ENCODE data around the gene GIGYF2.
A peak's percentile ranks its signal among the peaks of the same experiment; 100 is the strongest.

The GIGYF2 gene

GRCh38 chr2:232748038-232748437 is 50.9 kb downstream of the GIGYF2 start:
- TF ChIP-seq CTCF (IDR thresholded peaks at IDR 0.05; ENCODE audit: low read depth, low read length), result no peak
- no peak overlapping the region for H3K4me3 ChIP-seq (ENCODE audit: low read depth, low read length)
- in situ Hi-C loops (cut with HindIII; ENCODE audit: low sequenced_read_pairs), result no loop called here
- no peak for DNase-seq (ENCODE audit: low read depth, low spot score)

- TF ChIP-seq CTCF (IDR thresholded peaks at IDR 0.05; ENCODE audit: low read depth, low read length), result no peak
- in situ Hi-C loops (cut with HindIII; ENCODE audit: low sequenced_read_pairs), result no loop called here
- H3K4me3 ChIP-seq (ENCODE audit: low read depth, low read length), result no peak overlapping the region
- no peak for DNase-seq (ENCODE audit: low read depth, low spot score)
These were observed 52.2 kb downstream of the GIGYF2 start for GRCh38 chr2:232749331-232749730.

DNA sequence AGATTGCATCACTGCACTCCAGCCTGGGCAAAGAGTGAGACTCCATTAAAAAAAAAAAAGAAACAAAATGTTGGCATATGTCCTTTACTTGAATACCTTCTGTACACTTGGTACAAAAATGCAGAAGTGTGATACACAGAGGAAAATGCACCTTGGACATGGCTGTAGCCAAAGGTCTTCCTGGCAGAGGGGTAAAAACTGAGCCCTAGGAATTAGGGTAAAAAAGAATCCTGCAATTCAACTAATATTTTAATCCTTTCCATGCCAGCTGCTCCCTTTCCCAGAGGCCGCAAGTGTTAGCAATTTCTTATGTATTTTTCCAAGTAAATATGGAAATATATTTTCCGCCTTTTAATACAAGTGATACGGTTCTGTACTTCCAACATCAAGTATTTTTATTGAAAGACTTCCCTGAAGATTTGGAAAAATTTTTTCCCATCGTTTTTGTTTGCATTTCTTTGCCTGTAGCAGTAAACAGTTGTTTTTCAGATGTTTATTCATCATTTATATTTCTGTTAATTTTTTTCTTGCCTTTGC is 53.1 kb downstream of the GIGYF2 start:
- H3K4me3 ChIP-seq (ENCODE audit: low read depth, low read length), result no peak overlapping the region
- TF ChIP-seq CTCF (IDR thresholded peaks at IDR 0.05; ENCODE audit: low read depth, low read length), result no peak
- DNase-seq (ENCODE audit: low read depth, low spot score), result no peak
- in situ Hi-C loops (cut with HindIII; ENCODE audit: low sequenced_read_pairs), result no loop called here

- DNase-seq (ENCODE audit: low read depth, low spot score), result no peak
- TF ChIP-seq CTCF (IDR thresholded peaks at IDR 0.05; ENCODE audit: low read depth, low read length), result no peak
- in situ Hi-C loops (cut with HindIII; ENCODE audit: low sequenced_read_pairs), result no loop called here
These were observed 60.8 kb downstream of the GIGYF2 start for GRCh38 chr2:232757905-232758304.

GRCh38 chr2:232761301-232761907 is 64.3 kb downstream of the GIGYF2 start:
- in situ Hi-C loops (cut with HindIII; ENCODE audit: low sequenced_read_pairs), result no loop called here
- H3K4me3 ChIP-seq (ENCODE audit: low read depth, low read length), result no peak overlapping the region

More at GRCh38 chr2:232757905-232758304, 60.8 kb downstream of the GIGYF2 start:
- H3K4me3 ChIP-seq (ENCODE audit: low read depth, low read length), result no peak overlapping the region

GRCh38 chr2:232767866-232768265 is 70.7 kb downstream of the GIGYF2 start:
- in situ Hi-C loops (cut with HindIII; ENCODE audit: low sequenced_read_pairs), result no loop called here
- no peak for TF ChIP-seq CTCF (IDR thresholded peaks at IDR 0.05; ENCODE audit: low read depth, low read length)
- H3K4me3 ChIP-seq (ENCODE audit: low read depth, low read length), result no peak overlapping the region
- DNase-seq (ENCODE audit: low read depth, low spot score), result no peak

More at GRCh38 chr2:232761301-232761907, 64.3 kb downstream of the GIGYF2 start:
- peak; percentile 65 for TF ChIP-seq CTCF (IDR thresholded peaks at IDR 0.05; ENCODE audit: low read depth, low read length)
- DNase-seq (ENCODE audit: low read depth, low spot score), result peak; percentile 54
